ENCODE data around the gene POLR2E. TPM values are rescaled to one million over a fixed set of nuclear protein-coding genes. Genes with fewer than 3 reads are reported as not detected.

The POLR2E gene
- total RNA-seq, 1 experiment from 2014 or later = 261 TPM

DNA sequence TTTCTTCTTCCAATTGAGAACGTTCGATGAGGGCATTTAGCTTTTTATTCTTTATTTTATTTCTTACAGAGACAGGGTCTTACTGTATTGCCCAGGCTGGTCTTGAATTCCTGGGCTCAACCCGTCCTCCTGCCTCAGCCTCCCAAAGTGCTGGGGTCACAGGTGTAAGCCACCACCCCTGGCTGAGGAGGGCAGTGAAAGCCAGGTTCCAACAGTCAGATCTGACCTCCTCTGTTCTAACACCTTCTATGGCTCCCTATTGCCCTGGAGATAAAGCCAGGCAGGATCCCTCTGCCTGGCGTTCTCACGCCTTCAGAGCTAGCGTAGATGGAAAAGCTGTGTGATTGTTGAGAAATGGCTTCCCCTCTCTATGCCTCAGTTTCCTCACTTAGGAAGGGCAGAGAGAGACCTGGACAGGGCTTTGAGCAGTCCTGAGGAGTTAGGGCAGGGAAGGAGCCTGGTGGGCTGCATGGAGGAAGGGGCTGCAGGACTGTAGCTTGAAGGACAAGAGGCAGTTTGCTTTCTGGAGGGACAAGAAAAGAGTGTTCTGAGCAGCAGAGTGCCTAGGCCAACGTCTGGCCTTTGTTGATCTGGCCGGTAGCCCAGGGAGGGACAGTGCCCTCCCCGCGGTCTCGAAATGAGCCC, 22.7 kb downstream of the POLR2E start:
- DNase-seq = no peak
- Histone ChIP-seq H3K18ac (ENCODE audit: insufficient read length, low read depth, low read length) (no peak overlapping the region), H3K14ac (ENCODE audit: insufficient read depth, low read length) (no peak overlapping the region), H4K91ac (ENCODE audit: insufficient read length, low read depth, low read length) (no peak overlapping the region), H2BK15ac (ENCODE audit: low read depth, low read length) (no peak overlapping the region), H3K9me3 (ENCODE audit: control insufficient read depth, low read depth, low read length) (no peaks in the 10 kb centered on the region), H3K27me3 (ENCODE audit: insufficient read depth, low read length) (no peaks in the 10 kb centered on the region; the same call in 1 of the 2 replicates), H3K79me2 (ENCODE audit: insufficient read depth, low read length) (no peaks in the 10 kb centered on the region), H3T11ph (ENCODE audit: low read length) (no peak overlapping the region), H2BK20ac (ENCODE audit: low read depth, low read length, poor library complexity, severe bottlenecking) (no peak overlapping the region), H3K27ac (ENCODE audit: insufficient read length, low read depth, low read length) (no peak overlapping the region), H2BK12ac (ENCODE audit: insufficient read length, low read depth, low read length) (no peak overlapping the region), H3K79me1 (ENCODE audit: insufficient read depth, low read depth, low read length, poor library complexity, severe bottlenecking) (no peaks in the 10 kb centered on the region), H4K5ac (ENCODE audit: insufficient read length, low read depth, low read length) (no peak overlapping the region), H3K23me2 (ENCODE audit: insufficient read length, low read depth, low read length, poor library complexity, severe bottlenecking) (peaks cover 7% of the 10 kb centered on the region), H3K4ac (ENCODE audit: low read depth, low read length) (no peak overlapping the region), H3K4me2 (ENCODE audit: insufficient read depth, insufficient read length, low read length) (no peak overlapping the region), H3K23ac (ENCODE audit: insufficient read length, low read depth, low read length) (no peak overlapping the region), H3K56ac (ENCODE audit: insufficient read length, low read depth, low read length) (no peak overlapping the region), H4K8ac (replicated peaks; ENCODE audit: insufficient read length, low read depth, low read length) (no peak overlapping the region), H4K20me1 (ENCODE audit: control insufficient read depth, insufficient read depth, insufficient read length) (no peaks in the 10 kb centered on the region), H2AK5ac (ENCODE audit: insufficient read length, low read length) (no peak overlapping the region), H2AFZ (ENCODE audit: low read length) (no peak overlapping the region), H2BK120ac (ENCODE audit: low read depth, low read length, poor library complexity, severe bottlenecking) (no peak overlapping the region), H3K9ac (ENCODE audit: extremely low read depth, insufficient read length, low read length) (no peak overlapping the region), H3K4me1 (ENCODE audit: insufficient read depth, low read length) (no peaks in the 10 kb centered on the region), H2BK5ac (ENCODE audit: insufficient read length, low read length) (no peak overlapping the region)
- H3K27me3 Mint-ChIP-seq (ENCODE audit: low read depth) = peaks cover 39% of the 10 kb centered on the region
- H3K27ac Mint-ChIP-seq = no peak overlapping the region
- H3K36me3 Mint-ChIP-seq (ENCODE audit: insufficient read depth in 1 of 3, low read depth in 3 of 3) = peaks cover 9 to 29% (median 22%) of the 10 kb centered on the region in 3 experiments
- TF ChIP-seq, protein P1, sequence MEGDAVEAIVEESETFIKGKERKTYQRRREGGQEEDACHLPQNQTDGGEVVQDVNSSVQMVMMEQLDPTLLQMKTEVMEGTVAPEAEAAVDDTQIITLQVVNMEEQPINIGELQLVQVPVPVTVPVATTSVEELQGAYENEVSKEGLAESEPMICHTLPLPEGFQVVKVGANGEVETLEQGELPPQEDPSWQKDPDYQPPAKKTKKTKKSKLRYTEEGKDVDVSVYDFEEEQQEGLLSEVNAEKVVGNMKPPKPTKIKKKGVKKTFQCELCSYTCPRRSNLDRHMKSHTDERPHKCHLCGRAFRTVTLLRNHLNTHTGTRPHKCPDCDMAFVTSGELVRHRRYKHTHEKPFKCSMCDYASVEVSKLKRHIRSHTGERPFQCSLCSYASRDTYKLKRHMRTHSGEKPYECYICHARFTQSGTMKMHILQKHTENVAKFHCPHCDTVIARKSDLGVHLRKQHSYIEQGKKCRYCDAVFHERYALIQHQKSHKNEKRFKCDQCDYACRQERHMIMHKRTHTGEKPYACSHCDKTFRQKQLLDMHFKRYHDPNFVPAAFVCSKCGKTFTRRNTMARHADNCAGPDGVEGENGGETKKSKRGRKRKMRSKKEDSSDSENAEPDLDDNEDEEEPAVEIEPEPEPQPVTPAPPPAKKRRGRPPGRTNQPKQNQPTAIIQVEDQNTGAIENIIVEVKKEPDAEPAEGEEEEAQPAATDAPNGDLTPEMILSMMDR (conservative IDR thresholded peaks at IDR 0.05) = no peak
- peaks cover 4 to 9% of the 10 kb centered on the region in 2 experiments; a peak in 3 of 4 replicates for H3K4me1 Mint-ChIP-seq
- H3K9me3 Mint-ChIP-seq = no peaks in the 10 kb centered on the region
- H3K4me3 Mint-ChIP-seq = peak overlapping the region in 1 of 2 experiments; percentile 83; a peak in 3 of 5 replicates
- WGBS (ENCODE audit: extremely low coverage, insufficient read length, low lambda C conversion rate) = no CpG with 5 or more reads among the region's 11 CpGs
